Fibroblast of lung (primary cell): ENCODE measurements around the gene KCNJ8. TPM values are rescaled to one million over a fixed set of nuclear protein-coding genes. Genes with fewer than 3 reads are reported as not detected.
"Not testable (repeated sequence)": the region's sequence is repeated elsewhere in the genome, so short reads cannot be mapped to it uniquely, and the experiment has no call there.

ENCODE experiments used
- DNase-seq, 2 donors: peaks; one replicate each; pipeline versions ENCODE4 v3.0.0 to v3.0.0-alpha.2; 2010; ENCODE audit warnings: low read depth in 2 of 2
- H2AFZ ChIP-seq: 2 replicates; pipeline ENCODE4 v1.5.1; 2012; ENCODE audit warnings: low read length, control low read depth, inconsistent platforms
- H3K27ac ChIP-seq: 2 replicates; pipeline ENCODE4 v1.5.1; 2011; ENCODE audit warnings: low read length, control low read depth; ENCODE audit not compliant: insufficient read depth
- H3K27me3 ChIP-seq: 2 replicates; pipeline ENCODE4 v1.5.1; 2011; ENCODE audit warnings: mild to moderate bottlenecking, low read length; ENCODE audit not compliant: control insufficient read depth, insufficient read depth
- H3K36me3 ChIP-seq: 2 replicates; pipeline ENCODE4 v1.5.1; 2011; ENCODE audit warnings: low read length; ENCODE audit not compliant: control insufficient read depth, insufficient read depth
- H3K4me1 ChIP-seq: 2 replicates; pipeline ENCODE4 v1.5.1; 2011; ENCODE audit warnings: low read length; ENCODE audit not compliant: control insufficient read depth, insufficient read depth; ENCODE audit errors: extremely low read depth
- H3K4me2 ChIP-seq: 2 replicates; pipeline ENCODE4 v1.5.1; 2011; ENCODE audit warnings: low read length, control low read depth; ENCODE audit not compliant: insufficient read depth; ENCODE audit errors: extremely low read depth
- H3K4me3 ChIP-seq, 4 experiments: fragments of 200-600 bp in 1 of 4; sonication (generic) in 1 of 4; replicated peaks in 1 of 4; 2 replicates each; pipeline ENCODE4 v1.5.1; 2011 to 2016; ENCODE audit warnings: low read length in 4 of 4, low read depth in 3 of 4, mild to moderate bottlenecking in 3 of 4, control low read depth in 2 of 4, inconsistent platforms in 1 of 4, mixed read lengths in 1 of 4; ENCODE audit not compliant: insufficient read depth in 1 of 4; ENCODE audit errors: control extremely low read depth in 1 of 4
- H3K79me2 ChIP-seq: 2 replicates; pipeline ENCODE4 v1.5.1; 2012; ENCODE audit warnings: mild to moderate bottlenecking, low read length, inconsistent platforms; ENCODE audit not compliant: control insufficient read depth, insufficient read depth
- H3K9ac ChIP-seq: 2 replicates; pipeline ENCODE4 v1.5.1; 2011; ENCODE audit warnings: mild to moderate bottlenecking, low read length, control low read depth; ENCODE audit not compliant: insufficient read depth
- H3K9me3 ChIP-seq: 2 replicates; pipeline ENCODE4 v1.5.1; 2012; ENCODE audit warnings: low read depth, low read length; ENCODE audit not compliant: control insufficient read depth, insufficient read depth
- H4K20me1 ChIP-seq: 2 replicates; pipeline ENCODE4 v1.5.1; 2011; ENCODE audit warnings: low read length; ENCODE audit not compliant: control insufficient read depth, insufficient read depth; ENCODE audit errors: extremely low read depth
- EZH2 ChIP-seq: IDR thresholded peaks from 2 replicates; pipeline ENCODE4 v1.5.1; 2012; ENCODE audit warnings: low read length, control low read depth, mild to moderate bottlenecking; ENCODE audit errors: missing control alignments
- polyA plus RNA-seq, 2 donors: library from polyadenylated mRNA; depleted of rRNA in 1 of 2; stranded (reverse) in 1 of 2; unstranded in 1 of 2; fragments of >200 nt; gene quantifications; 2 replicates each; pipeline ENCODE4 v1.2.1, GENCODE V29; 2011 to 2012; ENCODE audit warnings: missing spikeins in 1 of 2
- total RNA-seq: library from RNA; depleted of rRNA; stranded (reverse); fragments of >200 nt; gene quantifications from 2 replicates; pipeline ENCODE4 v1.2.1, GENCODE V29; 2014
- TF ChIP-seq, protein P1 (sequence below), 2 donors: IDR thresholded peaks in 1 of 2; conservative IDR thresholded peaks in 1 of 2; 1 replicate in 1 of 2; 2 replicates in 1 of 2; pipeline ENCODE4 v1.5.1; 2011 to 2012; ENCODE audit warnings: low read length in 2 of 2, control low read depth in 1 of 2, inconsistent platforms in 1 of 2, low read depth in 1 of 2, mild to moderate bottlenecking in 1 of 2

KCNJ8 gene
- total and polyA plus RNA-seq, 2 donors (not counting 1 experiment from before 2014, with no cell fraction given): 13.2 to 17.7 TPM

DNA sequence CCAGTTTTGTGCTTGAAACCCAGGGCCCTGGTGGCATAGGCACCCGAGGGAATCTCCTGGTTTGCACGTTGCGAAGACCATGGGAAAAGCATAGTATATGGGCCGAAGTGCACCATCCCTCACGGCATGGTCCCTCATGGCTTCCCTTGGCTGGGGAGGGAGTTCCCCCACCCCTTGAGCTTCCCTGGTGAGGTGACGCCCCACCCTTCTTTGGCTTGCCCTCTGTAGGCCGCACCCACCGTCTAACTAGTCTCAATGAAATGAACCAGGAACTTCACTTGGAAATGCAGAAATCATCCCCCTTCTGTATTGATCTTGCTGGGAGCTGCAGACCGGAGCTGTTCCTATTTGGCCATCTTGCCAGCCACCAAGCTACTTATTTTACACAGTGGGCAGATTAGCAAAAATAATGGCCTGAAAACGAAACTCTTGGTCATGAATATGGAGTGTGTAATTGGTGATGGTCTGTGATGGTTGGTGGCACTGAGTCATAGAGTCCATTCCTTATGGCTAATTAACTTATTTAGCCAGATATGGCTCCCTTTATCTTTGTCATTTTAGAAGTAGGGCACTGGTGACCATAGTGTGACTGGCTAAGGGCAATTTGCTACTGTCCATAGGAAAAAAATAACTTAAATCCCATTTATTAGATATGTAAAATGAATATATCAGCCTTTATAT is 21.3 kb upstream of the KCNJ8 start:
- no peak for DNase-seq
- H3K4me3 ChIP-seq: no peak overlapping the region
- no peaks in the 10 kb centered on the region for H4K20me1 ChIP-seq
- no peak overlapping the region for H3K27ac ChIP-seq
- no peak overlapping the region for H2AFZ ChIP-seq
- TF ChIP-seq, protein P1, sequence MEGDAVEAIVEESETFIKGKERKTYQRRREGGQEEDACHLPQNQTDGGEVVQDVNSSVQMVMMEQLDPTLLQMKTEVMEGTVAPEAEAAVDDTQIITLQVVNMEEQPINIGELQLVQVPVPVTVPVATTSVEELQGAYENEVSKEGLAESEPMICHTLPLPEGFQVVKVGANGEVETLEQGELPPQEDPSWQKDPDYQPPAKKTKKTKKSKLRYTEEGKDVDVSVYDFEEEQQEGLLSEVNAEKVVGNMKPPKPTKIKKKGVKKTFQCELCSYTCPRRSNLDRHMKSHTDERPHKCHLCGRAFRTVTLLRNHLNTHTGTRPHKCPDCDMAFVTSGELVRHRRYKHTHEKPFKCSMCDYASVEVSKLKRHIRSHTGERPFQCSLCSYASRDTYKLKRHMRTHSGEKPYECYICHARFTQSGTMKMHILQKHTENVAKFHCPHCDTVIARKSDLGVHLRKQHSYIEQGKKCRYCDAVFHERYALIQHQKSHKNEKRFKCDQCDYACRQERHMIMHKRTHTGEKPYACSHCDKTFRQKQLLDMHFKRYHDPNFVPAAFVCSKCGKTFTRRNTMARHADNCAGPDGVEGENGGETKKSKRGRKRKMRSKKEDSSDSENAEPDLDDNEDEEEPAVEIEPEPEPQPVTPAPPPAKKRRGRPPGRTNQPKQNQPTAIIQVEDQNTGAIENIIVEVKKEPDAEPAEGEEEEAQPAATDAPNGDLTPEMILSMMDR (conservative IDR thresholded peaks at IDR 0.05 in 1 of 2, IDR thresholded peaks at IDR 0.05 in 1 of 2; ENCODE audit: low read depth in 1 of 2, low read length in 2 of 2): no peak
- no peak for TF ChIP-seq EZH2
- H3K4me1 ChIP-seq: no peaks in the 10 kb centered on the region
- no peak overlapping the region for H3K9ac ChIP-seq
- no peaks in the 10 kb centered on the region for H3K79me2 ChIP-seq
- no peak overlapping the region for H3K4me2 ChIP-seq
- no peaks in the 10 kb centered on the region for H3K36me3 ChIP-seq
- H3K9me3 ChIP-seq: no peaks in the 10 kb centered on the region
- H3K27me3 ChIP-seq: no peaks in the 10 kb centered on the region

DNA sequence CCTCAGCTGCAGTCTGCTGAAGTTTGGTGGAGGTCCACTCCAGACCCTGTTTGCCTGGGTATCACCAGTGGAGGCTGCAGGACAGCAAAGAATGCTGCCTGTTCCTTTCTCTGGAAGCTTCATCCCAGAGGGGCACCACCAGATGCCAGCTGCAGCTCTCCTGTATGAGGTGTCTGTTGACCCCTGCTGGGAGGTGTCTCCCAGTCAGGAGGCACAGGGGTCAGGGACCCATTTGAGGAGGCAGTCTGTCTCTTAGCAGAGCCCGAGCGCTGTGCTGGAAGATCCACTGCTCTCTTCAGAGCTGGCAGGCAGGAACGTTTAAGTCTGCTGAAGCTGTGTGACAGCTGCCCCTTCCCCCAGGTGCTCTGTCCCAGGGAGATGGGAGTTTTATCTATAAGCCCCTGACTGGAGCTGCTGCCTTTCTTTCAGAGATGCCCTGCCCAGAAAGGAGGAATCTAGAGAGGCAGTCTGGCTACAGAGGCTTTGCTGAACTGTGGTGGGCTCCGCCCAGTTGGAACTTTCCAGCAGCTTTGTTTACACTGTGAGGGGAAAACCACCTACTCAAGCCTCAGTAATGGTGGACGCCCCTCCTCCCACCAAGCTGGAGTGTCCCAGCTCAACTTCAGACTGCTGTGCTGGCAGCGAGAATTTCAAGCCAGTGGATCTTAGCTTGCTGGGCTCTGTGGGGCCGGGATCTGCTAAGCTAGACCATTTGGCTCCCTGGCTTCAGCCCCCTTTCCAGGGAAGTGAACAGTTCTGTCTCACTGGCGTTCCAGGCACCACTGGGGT is 20.5 kb upstream of the KCNJ8 start:
- not testable (repeated sequence) for H3K4me3 ChIP-seq, H3K9ac ChIP-seq, H3K4me2 ChIP-seq, H2AFZ ChIP-seq, H3K9me3 ChIP-seq, H3K36me3 ChIP-seq, H3K27ac ChIP-seq, H3K27me3 ChIP-seq, H3K4me1 ChIP-seq, H3K79me2 ChIP-seq, DNase-seq, H4K20me1 ChIP-seq

DNA sequence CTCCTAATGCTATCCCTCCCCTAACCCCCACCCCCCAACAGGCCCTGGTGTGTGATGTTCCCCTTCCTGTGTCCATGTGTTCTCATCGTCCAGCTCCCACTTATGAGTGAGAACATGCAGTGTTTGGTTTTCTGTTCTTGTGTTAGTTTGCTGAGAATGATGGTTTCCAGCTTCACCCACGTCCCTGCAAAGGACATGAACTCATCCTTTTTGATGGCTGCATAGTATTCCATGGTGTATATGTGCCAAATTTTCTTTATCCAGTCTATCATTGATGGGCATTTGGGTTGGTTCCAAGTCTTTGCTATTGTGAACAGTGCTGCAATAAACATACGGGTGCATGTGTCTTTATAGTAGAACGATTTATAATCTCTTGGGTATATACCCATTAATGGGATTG is 15.2 kb upstream of the KCNJ8 start:
- not testable (repeated sequence) for H3K9ac ChIP-seq, H2AFZ ChIP-seq, H3K79me2 ChIP-seq, DNase-seq, H3K27me3 ChIP-seq, H3K4me1 ChIP-seq, H3K9me3 ChIP-seq, H3K4me3 ChIP-seq, H3K36me3 ChIP-seq, H4K20me1 ChIP-seq, H3K27ac ChIP-seq, H3K4me2 ChIP-seq
